Measurements from ENCODE around the gene CCND3.

The CCND3 gene

GRCh38 chr6:41941280-41942066 is at the start of gene CCND3:
CCND3 (minus strand) TSS chr6:41941808; CDS start chr6:41941649, 159 bp downstream.
- peak; percentile 86 for DNase-seq

- DNase-seq, result no peak
Observed at GRCh38 chr6:41986339-41986738, 44.7 kb upstream of the CCND3 start.

DNA sequence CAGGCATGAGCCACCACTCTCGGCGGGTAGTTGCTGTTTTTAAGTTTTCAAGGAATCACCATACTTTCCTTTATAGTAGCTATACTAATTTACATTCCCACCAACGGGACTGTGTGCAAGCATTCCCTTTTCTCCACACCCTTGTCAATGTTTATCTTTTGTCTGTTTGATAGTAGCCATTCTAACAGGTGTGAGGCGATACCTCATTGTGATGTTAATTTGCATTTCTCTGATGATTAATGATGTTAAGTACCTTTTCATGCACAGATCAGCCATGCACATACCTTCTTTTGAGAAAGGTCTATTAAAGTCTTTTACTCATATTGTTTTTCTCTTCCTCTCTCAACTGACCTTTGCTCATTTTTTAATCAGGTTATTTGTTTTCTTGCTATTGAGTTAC is 43.0 kb upstream of the CCND3 start:
- no peak for DNase-seq

GRCh38 chr6:41976794-41977484 is 35.3 kb upstream of the CCND3 start:
- no peak for DNase-seq

- DNase-seq, result no peak
Observed at GRCh38 chr6:41975276-41975675, 33.7 kb upstream of the CCND3 start.

- DNase-seq, result no peak
Observed at GRCh38 chr6:41974281-41974825, 32.7 kb upstream of the CCND3 start.

DNA sequence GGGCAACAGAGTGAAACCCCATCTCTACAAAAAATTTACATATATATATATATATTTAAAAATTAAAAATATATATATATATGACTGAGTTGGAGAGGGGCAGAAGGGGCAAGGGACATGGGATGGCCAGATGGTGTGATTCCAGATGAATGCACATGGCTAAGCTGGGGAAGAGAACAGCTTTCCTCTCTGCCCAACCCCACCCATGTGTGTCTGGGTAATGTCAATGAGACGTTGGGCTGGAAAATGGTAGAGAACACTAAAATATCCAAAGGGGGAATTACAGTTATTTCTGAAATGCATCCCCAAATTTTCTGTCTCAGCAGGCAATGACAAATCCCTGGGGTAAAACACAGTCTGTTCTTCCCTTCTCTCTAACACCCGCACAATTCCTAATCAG is 31.2 kb upstream of the CCND3 start:
- no peak for DNase-seq

- no peak for DNase-seq
Observed at GRCh38 chr6:41970436-41970846, 28.8 kb upstream of the CCND3 start.

GRCh38 chr6:41967312-41968287 is 26.0 kb upstream of the CCND3 start:
- no peak for DNase-seq

DNA sequence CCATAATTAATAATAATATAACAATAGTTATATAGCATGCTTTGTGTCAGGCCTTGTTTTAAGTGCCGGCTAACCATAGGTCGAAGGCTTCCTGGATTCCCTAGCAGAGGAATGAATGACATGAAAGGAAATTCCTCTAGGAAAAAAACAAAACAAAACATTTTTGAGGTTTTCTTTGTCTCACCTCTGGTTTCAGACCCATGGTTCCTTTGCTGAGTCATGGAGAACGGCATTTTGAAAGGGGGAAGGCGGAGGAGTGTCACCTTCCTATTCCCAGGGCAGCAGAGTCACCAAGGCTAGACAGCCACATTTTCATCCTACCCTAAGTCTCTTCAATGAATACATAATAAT is 25.3 kb upstream of the CCND3 start:
- no peak for DNase-seq

DNA sequence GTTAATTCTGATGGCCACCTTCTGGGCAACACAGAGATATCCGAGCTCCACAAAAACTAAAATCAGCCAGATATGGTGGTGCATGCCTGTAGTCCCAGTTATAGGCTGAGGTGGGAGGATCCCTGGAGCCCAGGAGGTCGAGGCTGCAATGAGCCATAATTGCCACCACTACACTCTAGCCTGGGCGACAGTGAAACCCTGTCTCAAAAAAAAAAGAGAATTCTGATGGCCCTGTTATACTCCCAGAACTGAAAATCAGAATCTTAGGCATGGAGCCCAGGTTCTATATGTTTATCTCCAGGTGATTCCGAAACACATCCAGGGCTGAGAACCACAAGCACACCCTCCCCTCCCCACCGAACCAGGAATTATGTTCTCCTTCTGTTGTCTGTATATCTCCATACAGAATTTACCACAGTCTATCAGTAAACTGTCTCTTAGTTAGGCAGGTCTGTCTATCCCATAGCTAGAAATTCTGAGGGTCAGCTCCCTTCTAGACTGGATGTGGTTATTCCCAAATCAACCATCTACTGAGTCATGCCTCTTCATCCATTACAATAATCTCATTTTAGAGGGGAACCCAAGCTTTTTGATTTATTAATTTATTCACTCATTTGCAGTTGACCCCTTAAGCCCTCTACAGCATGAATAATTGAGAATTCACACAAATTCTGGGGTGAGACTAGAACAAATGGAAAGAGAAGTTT is 24.8 kb upstream of the CCND3 start:
- DNase-seq, result no peak

DNA sequence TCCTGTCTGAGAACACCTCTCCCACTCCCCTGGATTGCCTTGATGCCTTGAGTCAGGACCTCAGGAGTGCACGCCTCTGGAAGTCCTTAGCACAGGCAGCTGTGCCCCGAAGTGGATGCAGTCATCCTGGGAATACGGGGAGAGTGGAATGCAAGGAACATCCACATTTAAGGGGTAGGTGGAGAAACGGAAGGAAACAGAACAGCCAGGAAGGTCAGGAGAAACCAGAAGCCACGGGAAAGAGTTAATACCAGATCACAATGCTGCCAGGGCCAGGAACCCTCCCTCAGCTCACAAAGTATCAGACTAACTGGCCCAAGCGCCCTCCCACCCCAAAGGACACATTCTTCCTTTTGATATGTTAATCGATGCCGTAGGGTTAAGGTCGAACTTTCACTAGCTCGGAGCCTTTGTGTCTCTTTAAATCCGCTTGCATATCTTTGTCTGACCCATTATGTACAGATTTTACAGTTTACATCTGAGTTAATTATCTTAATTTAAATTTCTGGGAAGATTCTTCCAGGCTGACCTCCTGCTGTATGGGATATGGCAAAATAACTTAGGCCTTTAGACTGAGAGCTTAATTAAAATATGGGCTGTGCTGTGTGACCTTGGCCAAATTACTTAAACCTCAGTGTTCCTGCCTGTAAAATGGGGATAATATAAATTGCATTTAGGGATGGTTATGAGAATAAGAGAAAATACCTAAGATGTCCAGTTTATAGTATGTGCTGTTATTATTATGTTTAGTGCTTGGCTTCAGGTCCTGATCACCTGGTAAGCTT is 24.0 kb upstream of the CCND3 start:
- DNase-seq, result no peak

DNA sequence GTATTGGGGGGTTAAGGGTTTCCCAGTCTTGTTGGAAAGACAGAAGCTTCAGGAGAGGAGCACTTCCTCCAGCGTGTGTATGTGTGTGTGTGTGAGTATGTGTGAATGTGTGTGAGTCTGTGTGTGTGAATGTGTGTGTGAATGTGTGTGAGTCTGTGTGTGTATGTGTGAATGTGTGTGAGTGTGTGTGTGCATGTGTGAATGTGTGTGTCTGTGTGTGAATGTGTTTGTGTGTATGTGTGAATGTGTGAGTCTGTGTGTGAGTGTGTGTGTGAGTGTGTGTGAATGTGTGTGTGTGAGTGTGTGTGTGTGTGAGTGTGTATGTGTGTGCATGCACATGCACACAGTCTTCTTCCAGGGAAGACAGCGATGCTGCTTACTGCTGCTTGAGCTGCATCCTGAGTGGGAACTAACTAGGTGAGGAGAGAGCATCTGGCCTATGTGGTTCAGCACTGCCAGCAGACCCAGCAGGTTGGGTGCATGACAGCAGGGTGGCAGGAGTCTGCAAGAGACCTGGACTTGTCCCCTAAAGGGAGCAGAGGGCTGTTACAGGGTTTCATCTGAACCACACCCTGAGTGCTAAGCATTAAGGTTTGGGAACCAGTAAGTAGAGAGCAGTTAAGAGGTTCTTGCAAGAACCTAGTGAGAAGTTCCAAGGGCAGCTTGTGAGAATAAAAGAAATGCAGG is 22.7 kb upstream of the CCND3 start:
- no peak for DNase-seq

GRCh38 chr6:41963371-41963770 is 21.8 kb upstream of the CCND3 start:
- DNase-seq, result no peak

DNA sequence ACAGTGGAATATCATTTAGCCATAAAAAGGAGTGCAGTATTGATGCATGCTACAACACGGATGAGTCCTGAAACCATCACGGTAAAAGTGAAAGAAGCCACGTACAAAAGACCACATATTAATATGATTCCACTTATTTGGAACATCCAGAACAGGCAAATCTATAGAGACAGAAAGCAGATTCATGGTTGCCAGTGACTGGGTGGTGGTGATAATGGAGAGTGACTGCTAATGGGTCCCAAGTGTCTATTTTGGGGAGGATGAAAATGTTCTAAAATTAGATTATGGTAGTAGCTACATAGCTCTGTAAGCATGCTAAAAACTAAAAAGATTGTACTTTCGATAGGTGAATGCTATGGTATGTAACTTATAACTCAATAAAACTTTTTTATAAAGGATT is 18.4 kb upstream of the CCND3 start:
- no peak for DNase-seq

DNA sequence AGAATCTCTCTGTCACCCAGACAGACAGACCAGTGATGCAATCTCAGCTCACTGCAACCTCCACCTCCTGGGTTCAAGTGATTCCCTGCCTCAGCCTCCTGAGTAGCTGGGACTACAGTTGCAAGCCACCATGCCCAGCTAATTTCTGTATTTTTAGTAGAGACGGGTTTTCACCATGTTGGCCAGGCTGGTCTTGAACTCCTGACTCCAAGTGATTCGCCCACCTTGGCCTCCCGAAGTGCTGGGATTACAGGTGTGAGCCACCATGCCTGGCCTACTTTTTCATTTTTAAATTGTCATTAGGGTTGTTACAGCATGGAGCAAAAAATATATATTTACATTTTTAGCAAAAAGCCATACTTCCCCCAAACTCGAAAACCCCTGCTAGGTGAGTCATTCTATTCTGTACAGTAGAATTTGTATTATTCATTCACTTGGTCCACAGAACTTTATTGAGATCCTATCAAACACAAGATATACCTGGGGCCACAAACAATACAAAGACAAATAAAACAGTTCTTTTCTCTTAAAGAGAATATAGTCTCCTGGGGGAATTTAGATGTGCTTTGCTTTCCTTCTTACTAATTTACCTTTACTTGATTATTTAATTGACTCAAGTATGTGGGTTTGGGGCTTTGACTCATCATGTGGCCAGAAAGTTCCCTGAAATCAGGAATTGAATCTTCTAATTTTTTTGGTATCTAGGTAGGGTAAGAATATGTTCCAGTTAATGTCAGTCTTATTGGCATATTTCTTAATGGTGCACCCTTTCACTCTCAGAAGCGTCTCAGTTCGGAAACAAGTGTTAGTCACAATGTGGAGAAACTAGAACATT is 16.6 kb upstream of the CCND3 start:
- DNase-seq, result no peak

- DNase-seq, result no peak
Observed at GRCh38 chr6:41957117-41957516, 15.5 kb upstream of the CCND3 start.

- no peak for DNase-seq
Observed at GRCh38 chr6:41955412-41955811, 13.8 kb upstream of the CCND3 start.

DNA sequence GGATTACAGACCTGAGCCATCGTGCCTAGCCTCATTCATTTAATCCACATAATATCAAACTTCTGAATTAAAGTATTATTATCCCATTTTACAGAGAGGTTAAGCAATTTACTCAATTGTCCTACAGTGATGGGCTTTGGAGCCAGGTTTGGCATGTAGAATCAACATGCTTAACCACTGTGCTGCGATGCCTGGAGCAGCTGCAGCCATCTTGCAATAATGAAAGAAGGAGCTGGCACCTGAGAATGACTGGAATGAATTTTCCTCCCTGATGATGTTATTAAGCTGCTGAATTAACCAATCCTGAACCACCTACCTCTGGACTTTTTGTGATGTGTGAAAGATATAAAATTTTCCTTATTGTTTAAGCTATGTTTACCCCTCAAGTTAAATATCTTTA is 13.1 kb upstream of the CCND3 start:
- no peak for DNase-seq

Data from CD4-positive, alpha-beta T cell treated with Interleukin-12 subunit alpha and Interleukin-12 subunit beta, for 1 hour (primary cell).